AG09319 (cell line): Measurements from ENCODE around the gene PLA2R1.

ENCODE experiments used
- DNase-seq: peaks from one replicate; pipeline ENCODE4 v3.0.0-alpha.2; 2010; ENCODE audit warnings: low read depth; ENCODE audit errors: extremely low read depth
- TF ChIP-seq, protein P1 (sequence below): IDR thresholded peaks from 2 replicates; pipeline ENCODE4 v1.5.1; 2011; ENCODE audit warnings: low read depth, mild to moderate bottlenecking, inconsistent platforms, low read length, moderate library complexity

Gene PLA2R1

DNA sequence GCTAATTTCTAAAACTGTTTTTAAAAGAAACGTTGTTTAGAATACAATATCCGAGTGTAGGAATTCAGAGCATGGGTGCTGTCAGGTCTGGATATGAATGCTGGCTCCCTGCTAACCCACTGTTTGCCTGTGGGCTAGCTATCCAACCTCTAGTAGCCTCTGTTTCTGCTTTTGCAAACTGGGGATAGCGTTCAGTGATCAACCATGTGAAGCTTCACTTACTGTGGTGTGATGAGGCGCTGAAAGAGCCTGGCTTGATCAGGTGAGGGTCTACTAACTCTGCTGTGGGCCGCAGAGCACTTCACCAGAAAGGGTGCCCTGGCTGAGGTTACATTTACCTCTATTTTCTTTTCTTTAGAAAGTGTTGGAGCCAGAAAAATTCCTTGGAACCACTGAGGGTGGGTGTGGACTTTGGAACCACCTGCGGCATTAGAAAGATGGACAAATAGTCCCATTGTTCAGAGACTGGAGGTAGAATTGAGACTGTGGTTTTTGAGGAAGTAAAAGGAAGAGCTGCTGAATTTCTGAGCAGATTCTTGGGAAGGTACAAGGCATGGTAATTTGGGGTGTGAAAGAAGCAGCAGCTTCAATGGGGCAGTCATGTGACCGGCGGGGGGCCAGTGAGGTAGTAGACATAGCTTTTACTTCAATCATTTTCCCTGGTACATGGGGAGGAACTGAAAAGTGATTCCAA lies 168.1 kb downstream of the PLA2R1 start:
- TF ChIP-seq, protein P1, sequence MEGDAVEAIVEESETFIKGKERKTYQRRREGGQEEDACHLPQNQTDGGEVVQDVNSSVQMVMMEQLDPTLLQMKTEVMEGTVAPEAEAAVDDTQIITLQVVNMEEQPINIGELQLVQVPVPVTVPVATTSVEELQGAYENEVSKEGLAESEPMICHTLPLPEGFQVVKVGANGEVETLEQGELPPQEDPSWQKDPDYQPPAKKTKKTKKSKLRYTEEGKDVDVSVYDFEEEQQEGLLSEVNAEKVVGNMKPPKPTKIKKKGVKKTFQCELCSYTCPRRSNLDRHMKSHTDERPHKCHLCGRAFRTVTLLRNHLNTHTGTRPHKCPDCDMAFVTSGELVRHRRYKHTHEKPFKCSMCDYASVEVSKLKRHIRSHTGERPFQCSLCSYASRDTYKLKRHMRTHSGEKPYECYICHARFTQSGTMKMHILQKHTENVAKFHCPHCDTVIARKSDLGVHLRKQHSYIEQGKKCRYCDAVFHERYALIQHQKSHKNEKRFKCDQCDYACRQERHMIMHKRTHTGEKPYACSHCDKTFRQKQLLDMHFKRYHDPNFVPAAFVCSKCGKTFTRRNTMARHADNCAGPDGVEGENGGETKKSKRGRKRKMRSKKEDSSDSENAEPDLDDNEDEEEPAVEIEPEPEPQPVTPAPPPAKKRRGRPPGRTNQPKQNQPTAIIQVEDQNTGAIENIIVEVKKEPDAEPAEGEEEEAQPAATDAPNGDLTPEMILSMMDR, result no peak
- no peak for DNase-seq

DNA sequence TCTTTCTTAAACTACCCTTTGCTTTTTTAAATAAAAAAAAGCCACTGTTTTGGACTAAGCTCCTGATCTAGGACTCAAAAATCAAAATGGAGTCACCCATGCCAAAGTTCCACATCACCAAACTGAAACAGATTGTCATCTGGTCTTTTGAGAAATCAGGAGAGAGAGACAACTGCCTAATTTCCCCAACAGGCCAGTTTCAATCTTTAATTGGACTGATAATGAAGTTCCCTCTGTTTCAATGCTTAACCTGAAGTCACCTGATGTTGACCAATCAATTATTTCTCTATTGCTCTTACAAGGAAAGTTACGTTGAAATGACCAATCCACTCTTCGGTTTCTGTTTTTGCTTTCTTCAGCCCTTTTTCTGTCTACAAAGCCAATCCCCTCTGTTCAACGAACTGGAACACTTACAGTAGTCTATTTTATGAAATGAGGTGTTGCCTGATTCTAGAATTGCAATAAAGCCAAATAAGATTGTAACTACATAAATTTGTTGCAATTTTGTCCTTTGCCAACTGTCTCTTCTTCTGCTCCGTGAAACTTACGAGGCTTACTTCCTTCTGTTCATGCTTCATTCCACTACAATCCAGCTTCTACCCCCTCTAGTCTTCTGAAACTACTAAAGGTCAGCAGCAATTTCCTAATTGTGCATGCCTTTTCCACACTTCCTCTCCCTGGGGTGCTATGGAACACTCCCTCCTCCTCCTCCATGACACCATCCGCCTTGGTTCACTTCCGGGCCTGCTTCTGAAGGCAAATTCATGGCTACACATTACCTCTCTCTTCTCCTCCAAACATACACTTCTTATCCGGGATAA lies 169.2 kb downstream of the PLA2R1 start:
- no peak for DNase-seq
- TF ChIP-seq, protein P1, result no peak

DNA sequence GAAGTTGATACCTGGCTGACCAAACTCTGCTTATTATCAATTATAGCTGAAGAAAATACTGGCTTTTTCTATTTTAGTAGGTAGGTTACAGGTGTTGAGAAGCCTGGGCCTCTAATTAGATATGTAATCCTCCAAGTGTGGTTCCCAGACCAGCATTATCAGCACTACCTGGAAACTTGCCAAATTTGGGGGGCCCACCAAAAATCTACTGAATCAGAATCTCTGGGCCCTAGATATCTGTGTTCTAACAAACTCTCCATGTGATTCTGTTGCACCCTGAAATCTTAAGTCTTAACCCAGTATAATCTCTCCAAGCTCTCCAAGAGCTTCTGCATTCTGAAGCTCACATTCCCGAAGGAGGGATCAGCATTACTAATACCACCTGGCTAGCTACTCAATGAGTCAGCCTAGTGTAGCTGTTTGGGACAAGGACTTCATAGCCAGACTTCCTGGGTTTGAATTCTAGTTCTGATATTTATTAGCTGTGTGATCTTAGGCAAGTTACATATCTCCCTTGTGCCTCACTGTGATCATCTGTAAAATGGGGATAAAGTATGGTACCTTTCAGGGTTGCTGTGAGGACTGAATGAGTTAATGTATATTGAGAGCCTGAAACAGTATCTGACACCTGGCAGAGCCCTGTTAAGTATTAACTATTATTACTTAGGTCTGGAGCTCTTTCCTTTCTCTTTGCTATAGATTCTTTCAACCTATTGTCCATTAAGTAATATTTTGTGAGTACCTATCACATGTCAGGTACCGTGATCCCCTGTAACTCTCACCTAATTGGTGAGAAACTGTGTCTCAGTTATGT lies 170.3 kb downstream of the PLA2R1 start:
- no peak for DNase-seq
- TF ChIP-seq, protein P1, result no peak

GRCh38 chr2:159891267-159891588 lies 171.2 kb downstream of the PLA2R1 start:
- TF ChIP-seq, protein P1, result no peak
- no peak for DNase-seq

GRCh38 chr2:159890551-159891266 lies 171.7 kb downstream of the PLA2R1 start:
- TF ChIP-seq, protein P1, result no peak
- DNase-seq, result no peak

GRCh38 chr2:159882130-159882745 lies 180.2 kb downstream of the PLA2R1 start:
- TF ChIP-seq, protein P1, result no peak
- no peak for DNase-seq
